Prostate gland (tissue), 2 donors: ENCODE results near the gene WFDC5.

Experiments
- POLR2A ChIP-seq: fragments of 450-650 bp; IDR thresholded peaks from one replicate; pipeline ENCODE4 v1.6.1; 2016; ENCODE audit warnings: antibody characterized with exemption, mild to moderate bottlenecking
- POLR2AphosphoS5 ChIP-seq: sonication (generic); formaldehyde crosslinking; IDR thresholded peaks from one replicate; pipeline ENCODE4 v1.6.1; 2017; ENCODE audit warnings: antibody characterized with exemption
- TF ChIP-seq, protein P1 (sequence below), 4 experiments: fragments of 200-600 bp in 2 of 4; fragments of 450-650 bp in 2 of 4; sonication (generic) in 2 of 4; IDR thresholded peaks; 1 replicate in 3 of 4; 2 replicates in 1 of 4; pipeline ENCODE4 v1.5.1; 2016 to 2019; ENCODE audit warnings: antibody characterized with exemption in 4 of 4, mild to moderate bottlenecking in 2 of 4, moderate library complexity in 2 of 4

DNA sequence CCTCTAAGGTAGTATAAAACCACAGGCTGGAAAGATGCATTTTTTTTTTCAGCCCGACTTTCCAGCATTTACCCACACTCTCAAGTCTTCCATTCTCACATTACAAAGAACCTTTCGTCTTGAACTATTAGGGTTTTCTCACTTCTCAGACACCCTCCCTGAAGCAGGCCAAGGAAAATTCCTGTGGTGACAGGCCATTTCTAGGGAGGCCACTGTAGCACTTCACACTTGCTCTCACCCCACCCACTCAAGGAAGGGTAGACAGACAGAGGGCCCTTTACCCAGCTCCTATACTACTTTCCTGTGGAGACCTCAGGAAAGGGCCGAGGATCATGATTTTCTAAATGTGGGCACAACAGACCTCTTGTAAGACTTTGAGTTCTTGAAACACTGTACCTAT, 41.8 kb downstream of the WFDC5 start:
- TF ChIP-seq, protein P1, sequence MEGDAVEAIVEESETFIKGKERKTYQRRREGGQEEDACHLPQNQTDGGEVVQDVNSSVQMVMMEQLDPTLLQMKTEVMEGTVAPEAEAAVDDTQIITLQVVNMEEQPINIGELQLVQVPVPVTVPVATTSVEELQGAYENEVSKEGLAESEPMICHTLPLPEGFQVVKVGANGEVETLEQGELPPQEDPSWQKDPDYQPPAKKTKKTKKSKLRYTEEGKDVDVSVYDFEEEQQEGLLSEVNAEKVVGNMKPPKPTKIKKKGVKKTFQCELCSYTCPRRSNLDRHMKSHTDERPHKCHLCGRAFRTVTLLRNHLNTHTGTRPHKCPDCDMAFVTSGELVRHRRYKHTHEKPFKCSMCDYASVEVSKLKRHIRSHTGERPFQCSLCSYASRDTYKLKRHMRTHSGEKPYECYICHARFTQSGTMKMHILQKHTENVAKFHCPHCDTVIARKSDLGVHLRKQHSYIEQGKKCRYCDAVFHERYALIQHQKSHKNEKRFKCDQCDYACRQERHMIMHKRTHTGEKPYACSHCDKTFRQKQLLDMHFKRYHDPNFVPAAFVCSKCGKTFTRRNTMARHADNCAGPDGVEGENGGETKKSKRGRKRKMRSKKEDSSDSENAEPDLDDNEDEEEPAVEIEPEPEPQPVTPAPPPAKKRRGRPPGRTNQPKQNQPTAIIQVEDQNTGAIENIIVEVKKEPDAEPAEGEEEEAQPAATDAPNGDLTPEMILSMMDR (IDR thresholded peaks at IDR 0.05), result no peak
- no peak for TF ChIP-seq POLR2AphosphoS5
- no peak for TF ChIP-seq POLR2A
